HG03095 (cell line): Measurements from ENCODE around the gene DGKA.

ENCODE experiments used
- ATAC-seq: cut with Tn5 transposase; IDR thresholded peaks from one replicate; pipeline ENCODE4 v1.9.1; 2021; ENCODE audit warnings: moderate library complexity; ENCODE audit not compliant: unreplicated experiment

The DGKA gene

GRCh38 chr12:55931317-55931779 lies 386 bp downstream of the DGKA start:
- no peak for ATAC-seq

DNA sequence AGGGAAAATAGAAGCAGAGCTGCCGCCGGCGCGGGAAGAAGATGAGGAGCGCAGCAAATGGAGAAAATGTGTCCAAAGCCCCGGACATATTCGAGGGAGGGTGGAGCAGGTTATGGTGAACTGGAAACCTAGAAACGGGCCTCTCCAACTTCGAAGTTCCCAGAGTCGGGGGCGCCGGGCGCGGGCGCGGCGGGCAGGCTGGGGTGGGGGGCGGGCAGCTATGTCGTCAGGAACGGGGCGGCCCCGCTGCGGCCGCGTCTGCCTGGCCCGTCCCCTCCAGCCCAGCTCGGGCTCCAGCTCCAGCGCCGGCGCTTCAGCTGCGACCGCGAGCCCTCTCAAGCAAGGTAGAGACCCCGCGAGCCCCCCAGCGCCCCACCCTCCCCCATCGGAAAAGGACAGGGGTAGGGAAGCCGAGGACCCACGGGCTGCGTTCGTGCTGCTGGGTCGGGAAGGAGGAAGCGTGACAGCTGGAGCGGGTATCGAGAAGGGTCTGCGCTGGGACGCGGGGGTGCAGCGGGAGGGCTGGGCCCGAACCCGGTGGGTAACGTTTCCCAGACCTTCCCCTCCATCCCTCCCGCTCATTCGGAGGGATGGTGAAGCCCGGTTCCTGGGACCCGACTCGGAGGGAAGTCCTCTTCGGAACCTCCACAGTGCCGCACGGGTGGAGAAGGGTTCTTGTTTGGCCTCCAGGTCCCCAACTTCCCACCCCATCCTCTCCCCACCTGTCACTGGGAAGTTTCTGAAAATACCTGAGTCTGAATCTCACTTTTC lies 1.0 kb downstream of the DGKA start:
- ATAC-seq, result no peak

GRCh38 chr12:55932551-55932910 lies 1.6 kb downstream of the DGKA start:
- ATAC-seq, result no peak

DNA sequence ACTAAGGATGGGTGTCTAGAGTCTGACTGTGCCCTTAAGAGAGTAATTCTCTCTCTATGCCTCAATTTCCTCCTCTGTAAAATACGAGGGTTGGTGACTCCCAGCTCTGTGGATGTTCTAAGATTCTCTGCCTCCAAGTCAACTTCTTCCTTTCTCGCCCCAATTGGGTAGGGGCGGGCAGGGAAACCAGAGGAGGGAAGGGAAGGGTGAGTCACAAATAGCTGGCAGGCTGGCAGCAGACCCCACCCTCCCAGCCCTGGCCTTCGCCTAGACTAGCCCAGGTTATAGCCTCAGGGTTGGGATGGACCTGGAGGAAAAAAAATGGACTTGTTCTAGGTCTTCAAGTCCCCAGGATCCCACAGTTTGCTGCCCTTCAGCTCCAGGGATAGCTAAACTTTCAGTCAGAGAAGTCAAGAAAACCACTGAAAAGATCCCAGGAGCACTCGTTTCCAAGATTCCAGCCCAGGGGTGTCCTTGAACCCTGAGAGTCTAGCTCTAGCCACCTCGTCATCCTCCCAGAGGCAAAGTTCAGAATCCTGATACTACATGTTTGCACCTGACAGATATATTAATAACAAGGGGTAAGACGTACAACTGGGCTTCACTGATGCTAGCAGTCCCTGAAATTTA lies 2.3 kb downstream of the DGKA start:
- no peak for ATAC-seq

DNA sequence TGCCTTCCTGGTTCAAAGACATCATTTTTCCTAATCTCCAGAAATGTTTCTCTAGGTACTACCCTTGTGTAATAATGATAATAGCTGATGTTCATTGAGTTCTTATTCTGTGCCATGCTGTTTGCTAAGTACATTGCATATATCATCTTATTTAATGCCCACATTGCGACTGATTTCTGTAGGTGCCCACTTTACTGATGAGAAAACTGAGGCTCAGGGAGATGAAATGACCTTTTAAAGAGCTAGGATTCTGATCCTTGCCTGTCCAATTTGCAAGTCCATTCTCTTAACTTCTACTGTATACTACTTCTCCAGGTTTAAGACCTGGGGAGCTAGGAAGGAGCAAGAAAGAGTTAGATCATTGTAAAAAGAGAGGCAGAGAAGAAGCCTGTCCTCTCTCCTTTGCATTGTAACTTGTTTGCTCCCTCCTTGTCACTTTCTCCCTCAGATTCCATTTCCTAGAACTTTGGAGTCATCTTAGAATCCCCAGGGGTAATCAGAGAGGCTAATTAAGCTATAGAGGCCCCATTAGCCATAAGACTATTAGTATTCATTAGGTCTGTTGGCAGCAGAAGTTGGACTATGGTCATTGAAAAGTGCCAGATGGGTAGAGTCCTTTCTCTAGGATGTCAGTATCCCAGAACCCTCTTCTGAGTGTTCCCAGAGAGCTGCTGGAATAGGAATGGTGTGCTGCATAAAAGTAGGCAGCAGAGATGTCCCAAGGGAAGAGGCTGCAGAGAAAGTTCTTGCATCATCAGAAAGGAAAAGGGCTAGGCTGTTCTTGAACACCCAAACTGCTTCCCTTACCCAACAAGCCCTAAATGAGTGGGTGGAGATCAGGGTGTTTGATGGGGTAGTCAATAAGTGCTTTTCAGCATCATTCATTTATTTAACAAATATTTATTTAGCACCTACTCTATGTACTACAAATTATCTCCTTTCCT lies 3.1 kb downstream of the DGKA start:
- ATAC-seq, result no peak

GRCh38 chr12:55934773-55935172 lies 3.8 kb downstream of the DGKA start:
- no peak for ATAC-seq

GRCh38 chr12:55935738-55936151 lies 4.8 kb downstream of the DGKA start:
- no peak for ATAC-seq

- no peak for ATAC-seq
Observed at GRCh38 chr12:55937981-55938380, 7.0 kb downstream of the DGKA start.

- no peak for ATAC-seq
Observed at GRCh38 chr12:55938826-55939501, 8.0 kb downstream of the DGKA start.

GRCh38 chr12:55940065-55940732 lies 9.2 kb downstream of the DGKA start:
- ATAC-seq, result peak; percentile 96

DNA sequence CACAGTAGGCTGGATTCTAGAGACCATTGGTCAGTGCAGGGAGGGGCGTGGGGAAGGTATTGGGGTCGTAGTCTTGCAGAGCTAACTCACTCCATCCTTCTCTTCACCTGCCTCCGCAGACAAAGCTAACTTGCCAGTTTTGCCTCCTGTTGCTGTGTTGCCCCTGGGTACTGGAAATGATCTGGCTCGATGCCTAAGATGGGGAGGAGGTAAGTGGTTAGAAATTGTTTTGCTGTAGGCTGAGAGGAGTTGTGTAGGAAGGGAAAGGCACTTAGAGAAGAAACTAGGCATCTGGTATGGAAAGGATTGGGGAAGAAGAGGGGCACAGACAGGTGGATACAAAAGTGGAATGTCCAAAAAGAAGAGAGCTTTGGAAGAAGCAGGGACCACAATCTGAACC lies 11.1 kb downstream of the DGKA start:
- ATAC-seq, result no peak

- no peak for ATAC-seq
Observed at GRCh38 chr12:55942577-55943136, 11.7 kb downstream of the DGKA start.

- no peak for ATAC-seq
Observed at GRCh38 chr12:55946553-55946952, 15.6 kb downstream of the DGKA start.

DNA sequence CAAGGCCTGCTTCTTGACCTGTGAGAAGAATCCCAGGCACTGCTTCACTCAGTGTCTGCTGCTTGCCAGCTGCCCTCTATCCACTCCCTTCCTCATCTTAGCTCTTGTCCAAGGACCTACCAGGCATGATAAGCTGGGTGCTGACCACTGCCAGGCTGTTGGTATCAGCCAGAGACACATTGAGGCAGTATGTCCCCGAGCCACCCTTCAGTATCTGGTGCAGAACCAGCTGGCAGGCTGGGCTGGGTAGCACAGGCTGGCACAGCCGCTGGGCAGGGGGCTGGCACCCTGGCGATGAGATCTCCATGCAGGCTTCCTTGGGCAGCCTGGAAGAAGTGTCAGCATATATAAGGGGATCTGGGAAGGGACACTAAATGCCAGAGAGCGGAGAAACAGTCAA lies 24.4 kb downstream of the DGKA start:
- no peak for ATAC-seq

DNA sequence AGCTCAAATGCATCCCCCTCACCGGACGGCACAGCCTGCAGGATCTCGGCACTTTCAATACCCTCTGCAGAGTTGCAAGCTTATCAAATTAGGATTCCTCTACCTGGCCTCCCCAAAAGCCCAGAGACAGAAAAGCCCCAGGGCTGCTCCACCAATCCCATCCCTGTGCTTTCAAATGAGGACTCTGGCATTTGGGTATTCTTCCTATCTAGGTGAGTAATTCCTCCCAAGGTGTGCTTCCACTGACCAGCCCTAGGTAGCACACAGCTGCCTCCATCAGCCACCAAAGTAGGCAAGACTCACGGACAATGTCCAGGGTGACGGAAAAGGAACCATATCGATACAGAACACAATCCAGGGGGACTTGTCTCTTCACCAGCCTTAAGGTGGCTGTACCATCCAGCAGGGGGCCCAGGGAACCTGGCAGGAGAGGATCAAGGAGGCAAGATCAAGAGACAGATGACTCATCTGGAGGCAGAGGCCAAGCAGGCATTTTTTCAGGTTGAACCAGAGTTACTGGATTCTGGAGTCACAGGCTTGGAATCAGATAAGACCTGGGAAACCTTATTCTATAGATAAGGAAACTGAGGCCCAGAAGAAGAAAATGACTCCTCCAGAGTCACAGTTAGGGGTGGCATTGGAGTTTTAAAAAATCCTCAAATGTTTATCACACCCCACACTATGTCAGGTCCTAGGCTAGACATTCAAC lies 25.0 kb downstream of the DGKA start:
- ATAC-seq, result no peak

- ATAC-seq, result no peak
Observed at GRCh38 chr12:55957106-55957859, 26.3 kb downstream of the DGKA start.

DNA sequence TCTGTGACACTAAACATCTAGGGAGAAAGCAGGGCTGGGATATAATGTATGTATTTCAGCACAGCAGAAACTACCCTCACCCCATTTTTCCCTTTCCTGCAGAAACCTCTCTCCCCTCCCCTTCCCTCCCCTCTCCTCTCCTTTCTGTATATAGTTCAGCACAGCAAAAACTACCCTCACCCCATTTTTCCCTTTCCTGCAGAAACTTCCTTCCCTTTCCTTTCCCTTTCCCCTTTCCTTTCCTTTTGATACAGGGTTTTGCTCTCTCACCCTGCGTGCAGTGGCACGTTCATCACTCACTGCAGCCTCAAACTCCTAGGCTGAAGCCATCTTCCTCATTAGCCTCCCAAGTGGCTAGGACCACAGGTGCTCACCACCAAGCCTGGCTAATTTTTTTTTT lies 32.8 kb downstream of the DGKA start:
- no peak for ATAC-seq

DNA sequence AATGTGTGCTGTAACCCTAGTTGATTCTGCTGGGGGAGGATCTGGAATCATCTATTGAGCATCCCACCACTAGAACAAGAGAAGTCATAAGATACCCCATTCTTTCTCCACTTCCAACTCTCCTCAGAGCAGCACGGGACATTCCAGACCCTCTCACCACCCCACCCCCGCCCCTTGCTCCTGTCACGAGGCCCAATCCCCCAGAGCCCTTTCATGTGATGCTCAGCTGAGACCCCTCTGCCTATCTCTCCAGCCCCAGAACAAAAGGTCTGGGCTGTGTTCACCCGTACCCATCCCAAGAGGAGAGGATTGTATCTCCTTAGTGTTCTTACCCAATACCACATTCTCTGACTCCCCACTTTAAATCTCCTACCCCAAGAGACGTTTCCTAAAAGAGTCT lies 34.3 kb downstream of the DGKA start:
- ATAC-seq, result no peak

DNA sequence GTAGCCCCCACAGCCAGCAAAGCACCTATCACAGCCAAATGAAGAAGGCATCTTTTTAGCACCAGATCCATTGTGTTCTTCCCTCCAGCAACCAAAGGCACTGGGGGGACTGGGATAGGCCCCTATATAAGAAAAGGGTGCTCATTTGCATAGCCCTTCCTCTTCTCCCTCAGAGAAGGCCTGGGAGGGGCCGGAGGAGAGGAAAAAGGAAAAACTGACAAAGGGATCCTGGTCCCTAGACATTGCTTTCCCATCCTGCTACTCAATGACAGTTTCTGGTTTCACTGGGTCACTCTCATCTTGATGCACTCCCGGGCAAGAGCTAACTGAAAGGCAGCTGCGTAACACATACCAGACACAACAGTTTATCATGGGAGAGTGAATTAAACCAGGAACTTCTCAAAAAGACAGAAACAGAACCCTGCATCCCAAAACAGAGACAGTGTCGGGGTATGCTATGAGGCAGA lies 35.0 kb downstream of the DGKA start, which contains the start of gene PMEL:
Gene PMEL (minus strand): TSS at position 102 of the 467 bp plus-strand sequence. CDS start 31 bp downstream, at position 71.
- peak; percentile 15 for ATAC-seq
